ENCODE measurements around the gene LMX1B. TPM values are rescaled to one million over a fixed set of nuclear protein-coding genes. Genes with fewer than 3 reads are reported as not detected.

Gene LMX1B
- total RNA-seq, 1 donor from 2014 or later: 0.26 TPM

DNA sequence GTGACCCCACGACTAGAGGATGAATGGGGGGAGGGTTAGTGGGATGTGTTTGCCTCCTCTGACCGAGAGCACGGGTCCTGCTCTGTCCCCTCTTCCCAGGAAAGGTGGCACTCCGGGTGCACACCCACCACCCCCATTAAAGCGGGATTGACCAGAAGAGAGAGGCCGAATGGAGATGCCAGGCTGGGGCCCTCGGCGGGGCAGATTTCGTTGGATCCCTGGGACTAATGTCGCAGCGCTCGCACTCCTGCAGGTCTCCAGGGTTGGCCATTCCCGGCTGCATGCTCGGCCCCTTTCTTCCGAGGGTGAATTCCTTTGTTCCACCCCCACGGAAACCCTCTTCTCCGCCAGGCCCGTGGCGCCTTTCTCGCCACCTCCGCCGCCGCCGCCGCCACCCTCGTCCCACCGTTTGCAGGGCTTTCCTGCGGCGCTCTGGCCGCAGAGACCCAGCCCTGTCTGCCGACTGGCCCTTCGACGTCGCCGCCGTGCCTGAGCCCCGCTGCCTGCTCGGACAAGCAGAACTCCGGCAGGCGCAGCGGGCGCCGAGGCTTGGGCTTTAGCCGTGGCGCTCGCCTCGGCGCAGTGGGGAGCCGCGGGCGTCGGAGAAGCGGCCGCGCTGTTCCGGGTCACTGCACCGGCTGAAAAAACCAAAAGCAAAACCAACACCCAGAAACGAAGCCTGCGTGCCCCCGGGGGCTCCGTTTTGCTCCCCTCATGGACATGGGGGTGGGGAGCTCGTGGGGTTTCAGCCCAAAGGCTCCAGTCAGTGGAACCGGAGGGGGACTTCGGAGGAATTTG is 11.8 kb downstream of the LMX1B start:
- Mint-ChIP-seq H3K27ac (ENCODE audit: unreplicated experiment) (no peak overlapping the region), H3K4me3 (ENCODE audit: unreplicated experiment) (no peak overlapping the region), H3K4me1 (ENCODE audit: unreplicated experiment) (peaks cover 17% of the 10 kb centered on the region), H3K9me3 (ENCODE audit: unreplicated experiment) (no peaks in the 10 kb centered on the region), H3K27me3 (ENCODE audit: unreplicated experiment) (peaks cover 33% of the 10 kb centered on the region), H3K36me3 (ENCODE audit: low read depth, unreplicated experiment) (no peaks in the 10 kb centered on the region)
- TF ChIP-seq, protein P1, sequence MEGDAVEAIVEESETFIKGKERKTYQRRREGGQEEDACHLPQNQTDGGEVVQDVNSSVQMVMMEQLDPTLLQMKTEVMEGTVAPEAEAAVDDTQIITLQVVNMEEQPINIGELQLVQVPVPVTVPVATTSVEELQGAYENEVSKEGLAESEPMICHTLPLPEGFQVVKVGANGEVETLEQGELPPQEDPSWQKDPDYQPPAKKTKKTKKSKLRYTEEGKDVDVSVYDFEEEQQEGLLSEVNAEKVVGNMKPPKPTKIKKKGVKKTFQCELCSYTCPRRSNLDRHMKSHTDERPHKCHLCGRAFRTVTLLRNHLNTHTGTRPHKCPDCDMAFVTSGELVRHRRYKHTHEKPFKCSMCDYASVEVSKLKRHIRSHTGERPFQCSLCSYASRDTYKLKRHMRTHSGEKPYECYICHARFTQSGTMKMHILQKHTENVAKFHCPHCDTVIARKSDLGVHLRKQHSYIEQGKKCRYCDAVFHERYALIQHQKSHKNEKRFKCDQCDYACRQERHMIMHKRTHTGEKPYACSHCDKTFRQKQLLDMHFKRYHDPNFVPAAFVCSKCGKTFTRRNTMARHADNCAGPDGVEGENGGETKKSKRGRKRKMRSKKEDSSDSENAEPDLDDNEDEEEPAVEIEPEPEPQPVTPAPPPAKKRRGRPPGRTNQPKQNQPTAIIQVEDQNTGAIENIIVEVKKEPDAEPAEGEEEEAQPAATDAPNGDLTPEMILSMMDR (IDR thresholded peaks at IDR 0.05; ENCODE audit: unreplicated experiment): no peak
- no peak for DNase-seq (ENCODE audit: low spot score)

GRCh38 chr9:126626127-126626925 is 12.6 kb downstream of the LMX1B start:
- H3K9me3 Mint-ChIP-seq (ENCODE audit: unreplicated experiment): no peaks in the 10 kb centered on the region
- peaks cover 31% of the 10 kb centered on the region for H3K27me3 Mint-ChIP-seq (ENCODE audit: unreplicated experiment)
- TF ChIP-seq, protein P1 (IDR thresholded peaks at IDR 0.05; ENCODE audit: unreplicated experiment): no peak
- H3K27ac Mint-ChIP-seq (ENCODE audit: unreplicated experiment): no peak overlapping the region
- DNase-seq (ENCODE audit: low spot score): no peak
- peak overlapping the region; percentile 37 for H3K4me3 Mint-ChIP-seq (ENCODE audit: unreplicated experiment)
- peaks cover 17% of the 10 kb centered on the region for H3K4me1 Mint-ChIP-seq (ENCODE audit: unreplicated experiment)
- H3K36me3 Mint-ChIP-seq (ENCODE audit: low read depth, unreplicated experiment): no peaks in the 10 kb centered on the region

GRCh38 chr9:126626926-126627233 is 13.2 kb downstream of the LMX1B start:
- DNase-seq (ENCODE audit: low spot score): no peak
- peaks cover 28% of the 10 kb centered on the region for H3K27me3 Mint-ChIP-seq (ENCODE audit: unreplicated experiment)
- peaks cover 14% of the 10 kb centered on the region for H3K4me1 Mint-ChIP-seq (ENCODE audit: unreplicated experiment)
- H3K27ac Mint-ChIP-seq (ENCODE audit: unreplicated experiment): no peak overlapping the region
- TF ChIP-seq, protein P1 (IDR thresholded peaks at IDR 0.05; ENCODE audit: unreplicated experiment): no peak
- H3K4me3 Mint-ChIP-seq (ENCODE audit: unreplicated experiment): no peak overlapping the region
- H3K9me3 Mint-ChIP-seq (ENCODE audit: unreplicated experiment): no peaks in the 10 kb centered on the region
- no peaks in the 10 kb centered on the region for H3K36me3 Mint-ChIP-seq (ENCODE audit: low read depth, unreplicated experiment)

DNA sequence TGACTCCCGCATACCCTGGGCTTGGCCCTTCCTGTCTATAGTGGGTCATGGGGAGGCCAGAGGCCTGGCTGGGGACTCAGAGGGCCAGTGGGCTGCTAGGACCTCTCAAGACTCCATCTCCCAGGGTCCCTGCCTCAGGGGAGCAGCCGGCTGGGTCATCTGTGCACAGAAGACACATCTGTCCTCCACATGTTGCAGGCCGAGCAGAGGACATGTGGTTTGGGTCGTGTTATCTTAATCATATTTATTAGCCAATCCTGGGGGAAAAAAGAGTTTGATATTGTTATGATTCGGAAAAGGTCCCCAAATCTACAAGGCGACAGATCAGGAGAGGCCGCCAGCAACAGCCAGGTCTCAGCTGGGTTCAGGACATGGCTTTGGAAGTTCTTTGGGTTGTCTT is 14.4 kb downstream of the LMX1B start:
- H3K27me3 Mint-ChIP-seq (ENCODE audit: unreplicated experiment): peaks cover 28% of the 10 kb centered on the region
- no peaks in the 10 kb centered on the region for H3K9me3 Mint-ChIP-seq (ENCODE audit: unreplicated experiment)
- H3K4me1 Mint-ChIP-seq (ENCODE audit: unreplicated experiment): peaks cover 3% of the 10 kb centered on the region
- H3K36me3 Mint-ChIP-seq (ENCODE audit: low read depth, unreplicated experiment): no peaks in the 10 kb centered on the region
- TF ChIP-seq, protein P1 (IDR thresholded peaks at IDR 0.05; ENCODE audit: unreplicated experiment): no peak
- H3K4me3 Mint-ChIP-seq (ENCODE audit: unreplicated experiment): no peak overlapping the region
- no peak overlapping the region for H3K27ac Mint-ChIP-seq (ENCODE audit: unreplicated experiment)
- DNase-seq (ENCODE audit: low spot score): no peak

Measured in endothelial cell (in vitro differentiated cells).